HG03521 (cell line): ENCODE results near the gene SPRR5.

Experiments used
- ATAC-seq: cut with Tn5 transposase; IDR thresholded peaks from one replicate; pipeline ENCODE4 v1.9.1; 2021; ENCODE audit warnings: mild to moderate bottlenecking, moderate library complexity; ENCODE audit not compliant: unreplicated experiment

SPRR5 gene

DNA sequence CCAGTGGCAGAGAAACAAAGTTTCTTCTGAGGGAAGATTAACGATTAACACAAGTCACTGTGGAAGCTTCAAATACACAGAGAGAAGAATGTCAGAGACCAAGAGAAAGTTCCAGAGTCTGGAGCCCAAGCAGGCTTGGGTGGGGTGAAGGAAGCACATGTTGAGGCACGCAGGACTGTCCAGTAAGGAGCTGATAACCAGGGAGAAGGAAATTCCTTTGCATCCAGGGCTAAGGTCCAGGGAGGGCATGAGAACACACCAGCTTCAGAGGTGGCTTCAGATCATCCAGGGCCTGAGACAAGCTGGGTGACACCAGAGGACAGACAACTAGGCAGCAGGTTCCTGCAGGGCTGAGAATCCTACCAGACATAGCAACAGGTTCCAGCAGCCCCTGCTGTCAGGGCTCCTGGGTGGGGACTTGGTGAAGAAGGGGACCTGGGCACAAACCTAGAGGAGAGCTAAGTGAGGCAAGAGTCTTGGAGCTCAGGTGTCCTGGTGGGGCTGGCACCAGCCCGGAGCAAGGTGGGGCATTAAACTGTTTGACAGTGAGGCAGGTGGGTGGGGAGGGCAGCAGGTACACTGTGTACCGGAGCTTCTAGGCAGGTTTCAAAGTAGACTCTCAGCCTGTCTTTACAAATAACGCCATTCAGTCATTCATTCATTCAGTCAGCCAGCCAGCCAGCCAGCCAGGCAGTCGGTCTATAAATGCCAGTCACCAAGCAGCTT is 34.3 kb downstream of the SPRR5 start:
- ATAC-seq = no peak

DNA sequence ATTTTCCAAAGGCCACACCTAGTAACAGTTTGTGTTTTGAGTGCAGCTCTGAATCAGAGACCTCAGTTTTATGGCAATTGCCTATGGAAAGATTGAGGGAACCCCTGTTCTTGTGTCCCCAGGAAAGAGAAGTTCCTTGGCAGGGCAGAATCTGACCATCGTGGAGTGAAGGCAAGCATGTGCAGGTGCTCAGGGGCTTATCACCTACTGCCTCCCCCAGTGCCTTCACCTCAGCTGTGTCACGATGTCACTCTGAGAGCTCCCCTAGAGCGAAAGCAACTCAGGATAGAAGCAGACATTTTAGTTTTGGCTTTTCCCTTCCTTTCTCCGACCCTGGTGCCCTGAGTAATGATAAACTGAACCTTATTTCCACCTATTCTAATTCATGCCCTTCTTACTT is 35.1 kb downstream of the SPRR5 start:
- no peak for ATAC-seq

DNA sequence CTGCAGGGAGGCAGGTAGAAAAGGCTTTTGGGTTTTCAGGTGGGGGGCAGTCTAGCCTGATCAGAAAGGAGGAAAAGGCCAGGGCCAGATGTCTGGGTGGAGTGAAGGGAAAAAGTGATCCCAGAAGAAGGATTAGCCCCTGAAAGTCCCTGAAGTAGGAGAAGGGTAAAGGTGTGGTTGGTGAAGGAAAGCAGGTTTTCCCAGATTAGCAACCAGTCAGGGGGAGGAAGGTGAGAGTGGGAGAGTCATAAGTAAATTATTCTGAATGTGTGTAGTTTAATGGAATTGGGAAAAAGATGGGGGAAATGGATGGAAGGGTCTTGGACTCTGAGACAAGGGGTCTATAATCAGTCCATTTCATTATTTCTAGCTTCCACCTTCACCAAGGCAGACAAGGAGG is 36.2 kb downstream of the SPRR5 start:
- ATAC-seq = no peak

DNA sequence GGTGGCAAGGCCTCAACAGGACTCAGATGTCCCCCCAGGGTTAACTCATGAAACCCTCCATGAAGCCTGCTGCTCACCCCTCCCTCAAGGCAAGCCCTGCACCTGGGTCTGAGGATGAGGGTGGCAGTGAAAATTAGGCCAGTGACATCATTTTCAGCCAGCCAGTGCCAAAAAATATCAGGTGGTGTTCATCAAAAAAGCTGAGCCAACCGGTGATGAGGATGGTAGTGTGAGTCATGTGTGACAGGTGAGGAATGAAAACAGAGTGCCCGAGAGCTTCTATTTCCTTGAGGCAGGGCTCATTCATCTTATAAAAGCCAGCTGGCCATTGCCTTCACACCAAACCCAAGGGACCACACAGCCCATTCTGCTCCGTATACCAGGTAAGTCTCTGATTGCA is 36.7 kb downstream of the SPRR5 start, which contains the start of gene SPRR1A:
SPRR1A (plus strand) TSS at position 339 of the 400 bp plus-strand sequence. CDS start 1,150 bp downstream, outside the sequence.
- no peak for ATAC-seq

DNA sequence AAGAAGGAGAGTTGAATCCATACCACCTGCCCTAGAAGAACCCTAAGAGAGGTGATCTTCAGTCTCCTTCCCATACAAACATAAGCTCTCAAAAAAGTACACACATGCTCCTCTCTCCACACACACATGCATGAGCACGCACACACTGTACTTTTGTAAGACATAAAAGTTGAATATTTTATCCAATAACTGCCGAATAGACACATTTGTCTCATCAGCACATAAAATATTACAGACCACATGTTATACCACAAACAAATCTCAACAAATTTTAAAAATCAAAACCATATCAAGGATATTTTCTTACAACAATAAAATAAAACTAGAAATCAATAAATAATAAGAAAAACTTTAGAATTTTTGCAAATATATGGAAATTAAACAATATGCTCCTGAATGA is 39.6 kb downstream of the SPRR5 start:
- no peak for ATAC-seq

DNA sequence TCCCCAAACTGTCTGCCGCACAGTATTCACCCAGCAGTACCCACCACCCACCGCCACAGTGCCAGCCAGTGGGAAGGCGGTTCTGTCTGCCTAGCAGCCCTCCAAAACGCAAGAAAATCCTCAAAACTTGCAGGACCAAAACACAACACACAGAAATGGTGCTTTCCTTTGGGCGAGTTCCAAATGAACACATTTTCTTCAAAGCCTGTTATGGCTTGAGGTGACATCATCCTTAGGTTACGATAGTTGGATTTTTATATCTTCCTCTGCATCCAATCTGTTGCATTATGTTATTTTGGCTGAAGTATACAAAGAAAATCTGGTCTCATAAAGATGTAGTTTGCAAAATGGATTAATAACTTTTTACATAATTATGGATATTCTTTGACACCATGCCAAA is 46.2 kb downstream of the SPRR5 start:
- no peak for ATAC-seq

DNA sequence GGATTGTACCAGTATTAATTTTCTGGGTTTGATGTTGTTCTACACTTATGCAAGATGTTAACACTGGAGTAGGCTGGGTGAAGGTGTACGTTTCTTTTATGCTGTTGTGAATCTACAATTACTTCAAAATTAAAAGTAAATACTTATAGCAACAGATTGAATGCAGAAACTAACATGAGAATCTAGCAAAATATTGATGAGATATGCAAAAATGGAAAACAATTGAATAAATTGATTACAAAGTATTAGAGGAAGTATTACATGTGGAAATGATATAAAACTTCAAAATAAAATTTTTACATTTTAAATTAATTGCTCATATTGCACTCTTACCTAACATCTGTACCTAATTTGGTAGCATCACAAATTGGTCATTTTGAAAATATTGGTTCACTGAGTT is 48.8 kb downstream of the SPRR5 start:
- ATAC-seq = no peak

DNA sequence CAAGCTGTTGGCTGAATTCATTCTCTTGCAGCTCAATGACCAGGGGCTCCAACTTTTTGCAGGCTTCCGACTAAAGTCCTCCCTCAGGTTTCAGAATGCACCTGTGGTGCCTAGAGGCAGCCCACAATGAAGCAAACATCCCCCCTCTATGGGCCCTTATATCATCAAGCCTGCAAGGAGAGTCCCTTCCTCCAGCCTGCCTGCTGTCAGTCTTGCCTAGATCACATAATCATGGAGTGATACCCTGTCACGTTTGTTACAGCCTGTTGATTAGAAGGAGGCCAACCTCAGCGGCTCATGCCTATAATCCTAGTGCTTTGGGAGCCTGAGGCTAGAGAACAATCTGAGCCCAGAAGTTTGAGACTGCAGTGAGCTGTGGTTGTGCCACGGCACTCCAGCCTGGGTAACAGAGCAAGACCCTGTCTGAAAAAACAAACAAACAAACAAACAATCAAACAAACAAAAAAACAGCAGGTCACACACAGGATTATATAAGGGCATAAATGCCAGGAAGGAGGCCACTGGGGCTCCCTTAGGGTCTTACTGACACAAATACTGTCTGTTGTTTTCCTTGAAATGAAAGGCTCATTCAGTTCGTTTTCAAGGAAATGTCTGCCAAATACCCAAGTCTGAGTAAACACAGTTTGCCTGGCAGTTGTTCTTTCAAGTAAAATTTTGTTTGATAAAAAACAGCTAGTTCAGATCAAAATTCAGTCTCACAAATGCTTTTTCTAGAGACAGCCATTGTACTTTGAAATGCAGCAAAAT is 49.8 kb downstream of the SPRR5 start:
- no peak for ATAC-seq

DNA sequence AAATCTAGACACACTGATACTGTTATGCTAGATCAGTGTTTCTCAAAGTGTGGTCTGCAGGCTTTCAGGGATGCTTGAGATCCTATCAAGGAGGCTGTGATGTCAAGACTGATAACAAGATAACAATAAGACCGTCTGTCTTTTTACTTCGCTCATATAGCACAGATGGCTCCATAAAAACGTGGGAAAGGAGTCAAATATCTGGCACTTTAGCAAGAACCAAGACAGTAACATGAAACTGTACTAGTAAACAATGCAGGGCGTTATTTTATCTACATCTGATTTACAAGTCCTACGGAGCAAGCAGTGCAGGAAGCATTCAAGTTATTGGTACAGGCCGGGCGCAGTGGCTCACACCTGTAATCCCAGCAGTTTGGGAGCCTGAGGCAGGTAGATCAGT is 50.9 kb downstream of the SPRR5 start:
- ATAC-seq = no peak

DNA sequence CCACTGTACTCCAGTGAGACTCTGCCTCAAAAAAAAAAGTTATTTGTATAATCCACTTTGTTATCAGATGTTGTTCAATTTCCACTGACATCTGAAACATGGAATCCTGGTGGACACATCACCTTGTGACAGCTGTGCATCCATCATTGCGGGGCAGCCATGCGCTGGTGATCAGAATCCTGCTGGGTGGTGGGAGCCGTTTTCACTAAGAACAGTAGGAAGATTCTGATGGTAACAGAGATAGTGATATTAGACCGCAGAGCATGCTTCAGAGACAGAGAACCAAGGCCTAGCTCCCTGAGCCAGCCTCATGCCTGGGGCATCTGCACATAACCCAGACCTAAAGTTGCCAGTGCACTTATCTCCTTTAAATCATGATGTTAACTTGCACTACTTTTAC is 51.5 kb downstream of the SPRR5 start:
- no peak for ATAC-seq
